GM18526 (cell line): ENCODE results near the gene HID1.

Experiments
- POLR2A ChIP-seq: IDR thresholded peaks from 3 replicates; pipeline ENCODE4 v1.6.1; 2011; ENCODE audit not compliant: insufficient read length; ENCODE audit errors: extremely low read depth

The HID1 gene

DNA sequence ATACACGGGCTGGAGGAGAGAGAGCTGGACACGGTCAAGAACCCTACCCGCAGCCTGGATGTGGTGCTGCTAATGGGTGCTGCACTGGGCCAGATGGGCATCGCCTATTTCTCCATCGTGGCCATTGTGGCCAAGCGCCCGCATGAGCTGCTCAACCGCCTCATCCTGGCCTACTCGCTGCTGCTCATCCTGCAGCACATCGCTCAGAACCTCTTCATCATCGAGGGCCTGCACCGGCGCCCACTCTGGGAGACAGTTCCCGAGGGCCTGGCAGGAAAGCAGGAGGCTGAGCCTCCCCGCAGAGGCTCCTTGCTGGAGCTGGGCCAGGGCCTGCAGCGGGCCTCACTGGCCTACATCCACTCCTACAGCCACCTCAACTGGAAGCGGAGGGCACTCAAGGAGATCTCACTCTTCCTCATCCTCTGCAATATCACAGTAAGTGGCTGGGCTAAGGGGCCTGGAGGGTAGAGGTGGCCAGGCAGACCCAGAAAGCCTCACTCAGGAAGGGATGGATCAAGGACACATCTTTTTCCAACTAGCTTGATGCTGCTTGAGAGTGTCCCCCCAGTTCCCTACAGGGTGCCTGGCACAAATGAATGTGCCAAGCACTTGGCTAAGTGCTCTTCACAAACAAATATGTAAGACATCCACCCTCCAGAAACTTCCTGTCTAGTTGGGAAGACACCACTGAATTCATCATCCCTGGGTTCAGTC is 25.4 kb downstream of the HID1 start:
- TF ChIP-seq POLR2A, result no peak

DNA sequence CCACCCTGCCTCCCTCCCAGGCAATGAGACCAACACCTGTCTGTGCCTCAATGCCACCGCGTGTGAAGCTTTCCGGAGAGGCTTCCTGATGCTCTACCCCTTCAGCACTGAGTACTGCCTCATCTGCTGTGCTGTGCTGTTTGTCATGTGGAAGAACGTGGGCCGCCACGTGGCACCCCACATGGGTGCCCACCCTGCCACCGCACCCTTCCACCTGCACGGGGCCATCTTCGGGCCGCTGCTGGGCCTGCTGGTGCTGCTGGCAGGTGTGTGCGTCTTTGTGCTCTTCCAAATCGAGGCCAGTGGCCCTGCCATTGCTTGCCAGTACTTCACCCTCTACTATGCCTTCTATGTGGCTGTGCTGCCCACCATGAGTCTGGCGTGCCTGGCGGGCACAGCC is 25.9 kb downstream of the HID1 start:
- TF ChIP-seq POLR2A, result no peak

DNA sequence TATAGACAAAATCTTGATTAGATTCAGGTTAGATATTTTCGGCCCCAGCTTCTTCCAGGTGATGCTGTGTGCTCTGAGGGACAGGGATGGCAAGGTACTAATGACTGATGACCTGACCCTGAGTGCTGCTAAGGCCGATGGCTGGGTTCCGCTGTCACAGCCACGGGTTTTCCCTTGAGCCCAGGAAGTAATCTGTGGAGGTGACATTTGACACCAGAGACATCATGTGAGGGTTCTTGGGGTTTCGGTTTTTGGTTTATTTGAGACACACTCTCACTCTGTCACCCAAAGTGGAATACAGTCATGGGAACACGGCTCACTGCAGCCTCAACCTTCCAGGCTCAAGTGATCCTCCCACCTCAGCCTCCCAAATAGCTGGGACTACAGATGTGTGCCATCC is 27.0 kb downstream of the HID1 start:
- TF ChIP-seq POLR2A, result no peak

DNA sequence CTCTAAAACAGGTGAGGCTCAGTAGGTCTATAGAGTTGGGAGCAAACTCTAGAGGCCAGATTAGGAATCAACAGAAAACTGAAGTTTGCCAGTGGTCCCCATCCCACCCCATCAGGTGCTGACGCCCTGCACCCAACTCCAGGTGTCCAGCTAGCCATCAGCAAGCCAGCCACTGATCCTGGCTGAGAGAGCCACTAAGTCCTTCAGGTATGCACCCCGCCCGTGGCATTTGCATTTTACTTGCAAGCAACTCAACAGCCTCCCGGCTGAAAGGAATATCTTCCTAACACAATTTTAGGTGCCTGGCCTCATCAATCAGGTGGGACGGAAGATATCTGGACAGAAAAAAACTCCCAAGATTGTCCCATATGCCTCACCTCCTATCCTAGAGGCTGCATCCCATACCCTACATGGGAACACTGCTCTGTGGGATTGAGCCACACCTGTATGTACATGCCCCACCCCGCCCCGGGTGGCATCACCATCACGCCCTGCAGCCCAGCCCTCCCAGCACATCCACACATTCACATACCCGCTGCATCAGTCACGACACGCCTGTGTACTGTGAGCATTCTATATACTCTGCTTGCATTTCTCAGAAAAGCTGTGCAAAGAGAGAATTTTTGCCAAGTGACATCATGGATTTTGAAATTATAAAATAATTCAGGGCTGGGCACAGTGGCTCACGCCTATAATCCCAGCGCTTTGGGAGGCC is 28.6 kb downstream of the HID1 start:
- no peak for TF ChIP-seq POLR2A

DNA sequence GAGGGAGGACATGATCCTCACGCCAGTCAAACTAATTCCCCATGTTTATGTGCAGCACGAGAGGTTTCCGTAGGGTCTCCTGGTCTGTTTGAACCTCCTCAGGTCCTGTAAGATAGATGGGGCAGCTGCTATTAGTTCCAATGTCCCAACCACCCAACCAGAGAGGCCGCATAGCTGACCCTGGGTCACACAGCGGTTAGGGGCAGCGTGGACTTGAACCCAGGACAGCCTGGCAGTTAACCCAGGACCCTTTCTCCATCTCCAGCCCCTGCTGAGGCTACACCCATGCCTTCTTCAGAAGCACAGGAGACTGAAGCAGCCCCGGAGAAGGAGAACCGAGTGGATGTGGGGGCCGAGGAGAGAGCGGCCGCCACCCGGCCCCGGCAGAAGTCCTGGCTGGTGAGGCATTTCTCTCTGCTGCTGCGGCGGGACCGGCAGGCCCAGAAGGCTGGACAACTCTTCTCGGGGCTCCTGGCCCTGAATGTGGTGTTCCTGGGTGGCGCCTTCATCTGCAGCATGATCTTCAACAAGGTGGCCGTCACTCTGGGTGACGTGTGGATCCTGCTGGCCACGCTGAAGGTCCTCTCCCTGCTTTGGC is 31.3 kb downstream of the HID1 start:
- no peak for TF ChIP-seq POLR2A

DNA sequence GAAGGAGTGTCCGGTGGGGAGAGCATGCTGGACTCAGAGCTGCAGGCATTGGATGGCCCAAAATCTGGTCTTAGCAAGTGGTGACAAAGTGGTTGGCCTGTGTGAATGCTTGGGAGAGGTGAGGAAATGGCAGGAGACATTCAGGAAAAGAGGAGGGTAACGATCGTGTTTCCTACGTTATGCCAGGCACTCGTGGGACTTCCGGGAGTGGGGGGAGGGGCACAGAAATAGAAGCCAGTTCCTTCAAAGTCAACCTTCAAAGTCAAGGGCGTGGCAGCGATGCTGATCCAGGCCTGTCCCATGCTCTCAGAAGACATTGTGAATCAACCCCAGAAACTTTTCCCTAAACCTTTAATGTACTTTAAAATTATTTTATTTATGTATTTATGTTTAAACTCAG is 33.0 kb downstream of the HID1 start:
- TF ChIP-seq POLR2A, result no peak

DNA sequence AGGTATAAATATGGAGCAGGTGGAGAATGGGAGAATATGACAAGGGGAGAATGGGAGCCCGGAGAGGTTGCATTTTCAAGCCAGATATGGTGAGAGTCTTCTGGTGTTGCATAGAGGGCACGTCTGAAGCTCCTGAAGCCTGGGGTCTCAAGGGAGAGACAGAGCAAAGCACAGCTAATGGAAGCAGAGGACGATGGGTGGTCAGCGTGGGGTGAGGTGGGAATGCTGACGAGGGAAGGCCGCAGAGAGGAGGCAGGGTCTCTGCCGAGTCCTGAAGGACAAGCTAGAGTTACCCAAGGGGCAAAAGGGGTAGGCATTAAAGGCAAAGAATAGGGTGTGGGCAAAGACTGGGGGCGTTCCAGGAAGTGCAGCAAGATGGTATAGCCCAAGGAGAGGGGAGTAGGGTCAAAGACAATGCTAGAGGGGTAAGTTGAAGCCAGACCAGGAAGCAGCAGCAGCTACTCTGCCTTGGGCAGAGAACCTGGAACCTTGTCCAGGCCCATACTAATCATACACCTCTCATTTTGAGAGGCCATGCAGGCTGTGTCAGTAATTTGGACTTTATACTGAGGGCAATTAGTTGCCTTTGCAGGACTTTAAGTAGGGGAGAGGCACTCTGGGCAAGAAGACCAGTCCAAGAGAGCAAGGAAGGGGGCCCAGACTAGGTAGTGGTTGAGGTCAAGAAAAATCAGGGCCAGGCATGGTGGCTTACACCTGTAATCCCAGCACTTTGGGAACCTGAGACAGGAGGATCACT is 34.2 kb downstream of the HID1 start:
- no peak for TF ChIP-seq POLR2A

DNA sequence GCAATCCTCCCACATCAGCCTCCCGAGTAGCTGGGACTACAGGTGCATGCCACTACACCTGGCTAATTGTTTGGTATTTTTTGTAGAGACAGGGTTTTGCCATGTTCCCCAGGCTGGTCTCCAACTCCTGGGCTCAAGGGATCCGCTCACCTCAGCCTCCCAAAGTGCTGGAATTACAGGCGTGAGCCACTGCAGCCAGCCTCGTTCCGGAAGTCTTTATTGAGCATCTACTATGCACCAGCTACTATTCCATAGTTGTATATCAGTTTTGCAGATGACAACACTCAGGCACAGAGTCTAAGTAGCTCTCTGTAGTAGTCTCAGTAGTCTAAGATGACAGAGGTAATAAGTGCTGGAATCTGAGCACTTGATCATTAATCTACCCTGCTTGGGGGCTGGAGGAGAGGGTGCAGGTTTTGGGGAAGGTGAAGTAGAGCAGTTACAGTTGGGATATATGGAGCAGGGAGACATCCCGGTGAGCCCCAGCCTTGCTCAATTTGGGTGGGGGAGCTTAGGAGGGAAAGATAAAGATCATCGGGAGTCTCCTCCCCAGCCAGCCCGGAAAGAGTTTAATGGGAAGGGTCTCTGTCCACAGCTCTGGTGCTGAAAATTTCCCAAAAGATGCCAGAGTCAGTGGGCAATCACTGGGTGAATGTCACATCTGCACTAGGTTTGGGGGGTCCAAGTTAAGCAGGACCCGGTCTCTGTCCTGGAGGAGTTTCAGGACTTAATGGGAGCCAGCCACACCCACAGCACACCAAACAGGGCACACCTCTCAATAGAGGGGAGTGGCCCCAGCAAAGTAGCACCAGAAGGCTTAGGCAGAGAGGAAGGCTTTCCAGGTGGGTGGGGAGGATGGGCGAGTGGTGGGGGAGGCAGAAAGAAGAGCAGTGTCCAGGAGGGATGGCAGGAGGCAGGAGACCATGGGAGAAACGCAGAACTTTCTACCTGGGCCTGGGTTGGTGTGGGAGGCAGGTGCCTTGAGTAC is 35.2 kb downstream of the HID1 start:
- no peak for TF ChIP-seq POLR2A

DNA sequence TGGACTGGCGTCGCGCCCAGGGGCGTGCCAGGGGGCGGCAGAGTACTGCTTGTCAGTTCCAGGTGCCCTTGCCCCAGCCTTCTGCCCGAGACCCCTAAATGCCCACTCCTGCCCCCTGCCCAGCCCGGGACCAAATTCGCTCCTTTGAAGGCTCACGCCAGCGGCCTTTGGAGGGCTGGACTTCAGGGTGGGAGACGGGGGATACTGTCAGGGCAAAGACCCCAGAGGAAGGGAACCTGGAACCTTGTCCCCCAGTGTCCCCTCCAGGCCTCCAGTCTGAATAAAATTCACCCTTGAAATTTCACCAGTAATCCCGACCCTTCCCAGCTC is 36.1 kb downstream of the HID1 start:
- TF ChIP-seq POLR2A, result no peak

DNA sequence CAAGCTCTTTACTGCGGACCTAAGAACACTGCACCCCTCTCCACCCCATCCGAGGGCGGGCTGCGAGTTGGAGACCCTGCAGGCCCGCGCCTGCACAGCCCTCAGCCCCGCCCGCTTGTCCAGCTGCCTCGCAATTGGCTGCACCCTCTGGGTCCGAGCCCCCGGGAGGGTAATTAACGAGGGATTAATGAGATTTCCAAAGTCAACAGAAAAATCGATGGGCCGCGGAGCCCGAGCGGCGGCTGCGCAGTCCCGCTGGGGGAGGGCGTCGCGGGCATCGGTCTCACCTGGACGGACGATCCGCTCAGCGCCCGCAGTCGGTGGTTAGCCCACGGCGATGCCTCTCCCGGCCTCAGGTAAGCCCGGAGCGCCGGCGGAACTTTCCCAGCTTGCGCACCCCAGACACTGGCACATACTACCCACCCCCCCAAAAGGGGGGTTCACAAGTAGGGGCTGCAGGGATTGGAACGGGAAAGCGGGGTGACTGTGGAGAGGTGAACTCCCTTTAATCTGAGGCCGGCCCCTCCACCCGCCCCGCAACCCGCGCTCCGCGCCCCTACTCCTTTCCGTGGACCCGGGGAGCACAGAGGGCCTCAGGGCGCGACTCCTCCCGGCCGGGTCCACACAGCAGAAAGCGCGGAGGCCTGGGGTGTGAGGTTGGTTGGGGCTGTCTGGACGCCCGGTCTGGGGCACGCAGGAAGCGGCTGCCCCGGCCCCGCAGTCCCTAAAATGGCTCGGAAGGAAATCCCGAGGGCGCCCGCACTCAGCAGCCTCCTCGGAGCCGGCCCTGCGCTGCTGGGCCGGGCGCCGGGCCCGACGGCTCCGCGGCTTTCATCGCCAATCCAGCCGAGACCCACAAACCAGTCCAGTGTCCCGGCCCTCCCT is 36.7 kb downstream of the HID1 start, which contains the start of gene OTOP3:
TSS of gene OTOP3 (plus strand) at position 314 of the 885 bp plus-strand sequence. CDS start at position 338, 24 bp downstream.
- TF ChIP-seq POLR2A, result no peak

DNA sequence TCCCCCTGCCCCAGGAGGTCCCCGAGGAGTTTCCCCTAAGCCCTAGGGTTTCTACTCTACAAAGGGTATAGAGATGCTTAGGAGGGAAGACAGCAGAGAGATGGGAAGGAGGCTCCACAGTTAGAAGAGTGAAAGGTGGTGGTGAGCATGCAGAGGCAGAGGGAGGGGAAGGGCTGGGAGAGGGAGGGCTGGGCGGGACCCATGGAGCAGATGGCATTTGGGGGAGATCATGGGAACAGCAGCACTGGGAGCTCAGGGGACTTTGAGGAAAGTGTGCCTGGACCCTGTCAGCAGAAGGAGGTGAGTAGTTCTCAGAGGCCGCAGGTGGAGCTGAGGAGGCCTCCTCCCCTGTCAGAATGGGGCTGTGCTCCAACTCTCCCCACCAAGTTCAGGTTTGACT is 37.5 kb downstream of the HID1 start:
- no peak for TF ChIP-seq POLR2A

DNA sequence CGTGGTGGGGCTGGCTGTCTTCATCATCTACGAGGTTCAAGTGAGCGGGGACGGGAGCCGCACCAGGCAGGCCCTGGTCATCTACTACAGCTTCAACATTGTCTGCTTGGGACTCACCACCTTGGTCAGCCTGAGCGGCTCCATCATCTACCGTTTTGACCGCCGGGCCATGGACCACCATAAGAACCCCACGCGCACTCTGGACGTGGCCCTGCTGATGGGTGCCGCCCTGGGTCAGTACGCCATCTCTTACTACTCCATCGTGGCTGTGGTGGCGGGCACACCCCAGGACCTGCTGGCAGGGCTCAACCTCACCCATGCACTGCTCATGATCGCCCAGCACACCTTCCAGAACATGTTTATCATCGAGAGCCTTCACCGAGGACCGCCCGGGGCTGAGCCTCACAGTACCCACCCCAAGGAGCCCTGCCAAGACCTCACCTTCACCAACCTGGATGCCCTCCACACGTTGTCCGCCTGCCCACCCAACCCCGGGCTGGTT is 42.0 kb downstream of the HID1 start:
- TF ChIP-seq POLR2A, result no peak

DNA sequence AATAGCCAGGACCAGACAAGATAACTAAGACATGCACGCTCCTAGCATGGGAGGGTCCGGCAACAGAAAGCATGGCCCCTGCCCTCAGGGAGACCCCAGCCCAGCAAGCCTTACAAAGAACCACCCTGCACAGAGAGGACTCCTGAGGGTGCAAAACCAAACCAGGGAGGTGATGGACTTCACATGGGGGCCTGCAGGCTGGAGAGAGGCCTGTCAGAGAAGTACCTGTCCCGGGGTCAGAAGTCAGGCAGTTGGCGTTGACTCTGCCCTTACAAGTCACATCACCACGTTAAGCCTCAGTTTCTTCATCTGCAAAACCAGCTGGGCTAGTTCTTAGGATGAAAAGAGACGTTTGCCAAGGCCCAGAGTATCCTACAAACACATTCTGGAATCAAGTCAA is 43.8 kb downstream of the HID1 start:
- TF ChIP-seq POLR2A, result no peak
